ENCODE results near the gene COL25A1.

Gene COL25A1

GRCh38 chr4:109315818-109316217, 13.4 kb upstream of the COL25A1 start:
- TF ChIP-seq, protein P1, sequence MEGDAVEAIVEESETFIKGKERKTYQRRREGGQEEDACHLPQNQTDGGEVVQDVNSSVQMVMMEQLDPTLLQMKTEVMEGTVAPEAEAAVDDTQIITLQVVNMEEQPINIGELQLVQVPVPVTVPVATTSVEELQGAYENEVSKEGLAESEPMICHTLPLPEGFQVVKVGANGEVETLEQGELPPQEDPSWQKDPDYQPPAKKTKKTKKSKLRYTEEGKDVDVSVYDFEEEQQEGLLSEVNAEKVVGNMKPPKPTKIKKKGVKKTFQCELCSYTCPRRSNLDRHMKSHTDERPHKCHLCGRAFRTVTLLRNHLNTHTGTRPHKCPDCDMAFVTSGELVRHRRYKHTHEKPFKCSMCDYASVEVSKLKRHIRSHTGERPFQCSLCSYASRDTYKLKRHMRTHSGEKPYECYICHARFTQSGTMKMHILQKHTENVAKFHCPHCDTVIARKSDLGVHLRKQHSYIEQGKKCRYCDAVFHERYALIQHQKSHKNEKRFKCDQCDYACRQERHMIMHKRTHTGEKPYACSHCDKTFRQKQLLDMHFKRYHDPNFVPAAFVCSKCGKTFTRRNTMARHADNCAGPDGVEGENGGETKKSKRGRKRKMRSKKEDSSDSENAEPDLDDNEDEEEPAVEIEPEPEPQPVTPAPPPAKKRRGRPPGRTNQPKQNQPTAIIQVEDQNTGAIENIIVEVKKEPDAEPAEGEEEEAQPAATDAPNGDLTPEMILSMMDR (IDR thresholded peaks at IDR 0.05; ENCODE audit: low read depth, low read length), result no peak
- no peak for TF ChIP-seq MYC (IDR thresholded peaks at IDR 0.05; ENCODE audit: low read depth, low read length)
- no peak for TF ChIP-seq POLR2A (IDR thresholded peaks at IDR 0.05; ENCODE audit: extremely low read depth, insufficient read length)
- TF ChIP-seq, protein P2, sequence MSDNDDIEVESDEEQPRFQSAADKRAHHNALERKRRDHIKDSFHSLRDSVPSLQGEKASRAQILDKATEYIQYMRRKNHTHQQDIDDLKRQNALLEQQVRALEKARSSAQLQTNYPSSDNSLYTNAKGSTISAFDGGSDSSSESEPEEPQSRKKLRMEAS (IDR thresholded peaks at IDR 0.05; ENCODE audit: low read depth, low read length), result no peak
- no peak overlapping the region for H3K4me3 ChIP-seq (ENCODE audit: low read depth, low read length)
- DNase-seq (ENCODE audit: low read depth), result no peak

GRCh38 chr4:109315341-109315740, 12.9 kb upstream of the COL25A1 start:
- H3K4me3 ChIP-seq (ENCODE audit: low read depth, low read length), result no peak overlapping the region
- TF ChIP-seq, protein P1 (IDR thresholded peaks at IDR 0.05; ENCODE audit: low read depth, low read length), result no peak
- TF ChIP-seq, protein P2 (IDR thresholded peaks at IDR 0.05; ENCODE audit: low read depth, low read length), result no peak
- TF ChIP-seq MYC (IDR thresholded peaks at IDR 0.05; ENCODE audit: low read depth, low read length), result no peak
- no peak for TF ChIP-seq POLR2A (IDR thresholded peaks at IDR 0.05; ENCODE audit: extremely low read depth, insufficient read length)
- DNase-seq (ENCODE audit: low read depth), result no peak

GRCh38 chr4:109313168-109314133, 11.0 kb upstream of the COL25A1 start:
- TF ChIP-seq POLR2A (IDR thresholded peaks at IDR 0.05; ENCODE audit: extremely low read depth, insufficient read length) (no peak), MYC (IDR thresholded peaks at IDR 0.05; ENCODE audit: low read depth, low read length) (no peak)
- TF ChIP-seq, protein P2 (IDR thresholded peaks at IDR 0.05; ENCODE audit: low read depth, low read length), result no peak
- TF ChIP-seq, protein P1 (IDR thresholded peaks at IDR 0.05; ENCODE audit: low read depth, low read length), result no peak
- no peak for DNase-seq (ENCODE audit: low read depth)
- no peak overlapping the region for H3K4me3 ChIP-seq (ENCODE audit: low read depth, low read length)

GRCh38 chr4:109303140-109303496, 660 bp upstream of the COL25A1 start:
- no peak for DNase-seq (ENCODE audit: low read depth)
- TF ChIP-seq, protein P2 (IDR thresholded peaks at IDR 0.05; ENCODE audit: low read depth, low read length), result no peak
- TF ChIP-seq, protein P1 (IDR thresholded peaks at IDR 0.05; ENCODE audit: low read depth, low read length), result no peak
- TF ChIP-seq POLR2A (IDR thresholded peaks at IDR 0.05; ENCODE audit: extremely low read depth, insufficient read length), result no peak
- TF ChIP-seq MYC (IDR thresholded peaks at IDR 0.05; ENCODE audit: low read depth, low read length), result no peak
- H3K4me3 ChIP-seq (ENCODE audit: low read depth, low read length), result no peak overlapping the region

DNA sequence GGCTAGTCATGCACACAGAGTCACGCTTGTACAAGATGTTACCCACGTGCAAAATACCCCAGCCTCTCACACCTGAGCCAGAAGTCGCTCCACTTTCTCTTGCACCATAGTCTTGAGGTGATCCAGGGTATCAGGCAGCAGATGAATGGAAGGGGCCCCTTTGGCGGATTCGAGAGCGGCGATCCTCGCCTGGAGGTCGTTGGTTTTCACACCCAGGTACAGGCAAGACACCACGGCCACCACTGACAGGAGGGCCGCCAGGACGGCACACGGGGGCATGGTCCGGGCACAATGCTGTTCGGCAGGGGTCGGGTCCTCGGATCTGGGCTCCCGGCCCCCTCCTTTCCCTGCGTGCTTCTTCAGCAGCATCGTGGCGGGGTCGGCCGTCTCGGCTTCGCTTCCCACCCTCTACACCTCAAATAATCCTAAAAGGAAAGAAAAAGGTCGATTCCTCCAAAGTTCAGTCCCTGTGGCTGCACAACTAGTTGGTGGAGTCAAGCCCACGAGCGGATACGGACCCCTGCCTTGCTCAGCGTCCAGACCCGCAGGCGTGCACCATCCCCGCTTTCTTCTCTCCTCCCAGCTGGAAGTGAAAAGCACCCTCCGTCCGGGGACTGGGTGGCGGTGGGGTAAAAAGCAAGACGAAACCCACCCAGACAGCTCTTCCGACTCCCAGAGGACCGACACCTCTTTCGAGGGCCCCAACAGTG, 652 bp downstream of the COL25A1 start:
- TF ChIP-seq MYC (IDR thresholded peaks at IDR 0.05; ENCODE audit: low read depth, low read length) (no peak), POLR2A (IDR thresholded peaks at IDR 0.05; ENCODE audit: extremely low read depth, insufficient read length) (no peak)
- TF ChIP-seq, protein P1 (IDR thresholded peaks at IDR 0.05; ENCODE audit: low read depth, low read length), result no peak
- TF ChIP-seq, protein P2 (IDR thresholded peaks at IDR 0.05; ENCODE audit: low read depth, low read length), result no peak
- H3K4me3 ChIP-seq (ENCODE audit: low read depth, low read length), result no peak overlapping the region
- no peak for DNase-seq (ENCODE audit: low read depth)

Data from NB4 (cell line).